GM12891 (cell line): ENCODE data around the gene CDH15.
A peak's percentile ranks its signal among the peaks of the same experiment; 100 is the strongest.
"Not testable (repeated sequence)": the region's sequence is repeated elsewhere in the genome, so short reads cannot be mapped to it uniquely, and the experiment has no call there.

Experiments used
- DNase-seq: peaks from one replicate; pipeline ENCODE4 v3.0.0; 2011; ENCODE audit warnings: low spot score; ENCODE audit not compliant: insufficient read length
- FAIRE-seq: peaks from 2 replicates; lab custom pipeline; 2011; peaks lifted over from hg19 to GRCh38; lab: Jason Lieb, UNC
- PAX5 ChIP-seq: IDR thresholded peaks from 2 replicates; pipeline ENCODE4 v1.6.1; 2011; ENCODE audit warnings: low read length, moderate library complexity, mild to moderate bottlenecking; ENCODE audit not compliant: insufficient read depth, severe bottlenecking
- POLR2A ChIP-seq: IDR thresholded peaks from 2 replicates; pipeline ENCODE4 v1.6.1; 2011; ENCODE audit warnings: low read depth, low read length, control low read depth
- POLR2AphosphoS5 ChIP-seq: IDR thresholded peaks from 2 replicates; pipeline ENCODE4 v1.6.1; 2011; ENCODE audit warnings: low read depth, low read length, control low read depth
- POU2F2 ChIP-seq: IDR thresholded peaks from 2 replicates; pipeline ENCODE4 v1.6.1; 2011; ENCODE audit warnings: low read depth, mild to moderate bottlenecking, control low read depth, low read length, moderate library complexity
- SPI1 ChIP-seq: IDR thresholded peaks from 2 replicates; pipeline ENCODE4 v1.6.1; 2011; ENCODE audit warnings: low read depth, low read length, control low read depth
- TAF1 ChIP-seq: IDR thresholded peaks from 2 replicates; pipeline ENCODE4 v1.6.1; 2011; ENCODE audit warnings: low read depth, low read length, control low read depth

Gene CDH15

GRCh38 chr16:89224665-89225064 lies 53.1 kb downstream of the CDH15 start:
- DNase-seq (no peak), FAIRE-seq (no peak)
- TF ChIP-seq PAX5 = no peak
- TF ChIP-seq POU2F2 = no peak
- no peak for TF ChIP-seq SPI1
- no peak for TF ChIP-seq POLR2A
- TF ChIP-seq TAF1 = no peak
- TF ChIP-seq POLR2AphosphoS5 = no peak

- DNase-seq (no peak), FAIRE-seq (no peak)
- TF ChIP-seq POLR2AphosphoS5 (no peak), SPI1 (no peak), PAX5 (no peak), TAF1 (no peak), POLR2A (no peak), POU2F2 (no peak)
Measured at GRCh38 chr16:89230255-89230654, 58.7 kb downstream of the CDH15 start.

GRCh38 chr16:89232107-89232506 lies 60.6 kb downstream of the CDH15 start:
- FAIRE-seq (no peak), DNase-seq (no peak)
- TF ChIP-seq TAF1 (no peak), SPI1 (no peak), POLR2AphosphoS5 (no peak), PAX5 (no peak), POU2F2 (no peak), POLR2A (no peak)

- FAIRE-seq (no peak), DNase-seq (no peak)
- TF ChIP-seq POU2F2 (no peak), PAX5 (no peak), POLR2AphosphoS5 (no peak), TAF1 (no peak), SPI1 (no peak), POLR2A (no peak)
Measured at GRCh38 chr16:89233678-89234490, 62.3 kb downstream of the CDH15 start.

- FAIRE-seq (no peak), DNase-seq (no peak)
- no peak for TF ChIP-seq POU2F2
- TF ChIP-seq POLR2A = no peak
- no peak for TF ChIP-seq SPI1
- no peak for TF ChIP-seq PAX5
- no peak for TF ChIP-seq TAF1
- no peak for TF ChIP-seq POLR2AphosphoS5
Measured at GRCh38 chr16:89237733-89238132, 66.2 kb downstream of the CDH15 start.

- peak; percentile 81 for DNase-seq
- peak; percentile 16 for FAIRE-seq
- TF ChIP-seq POLR2A (peak; percentile 96), TAF1 (peak; percentile 89), POLR2AphosphoS5 (peak; percentile 96), PAX5 (no peak), POU2F2 (peak; percentile 55; the same call in 1 of the 2 replicates), SPI1 (peak; percentile 29; the same call in 1 of the 2 replicates)
Measured at GRCh38 chr16:89241187-89242007, 69.8 kb downstream of the CDH15 start.

GRCh38 chr16:89242795-89243200 lies 71.2 kb downstream of the CDH15 start:
- no peak for FAIRE-seq
- TF ChIP-seq POLR2A (no peak), TAF1 (no peak), PAX5 (no peak), POU2F2 (no peak), SPI1 (no peak)
- DNase-seq = no peak

GRCh38 chr16:89243664-89244063 lies 72.1 kb downstream of the CDH15 start:
- DNase-seq = no peak
- no peak for TF ChIP-seq POLR2A
- TF ChIP-seq POLR2AphosphoS5 = no peak
- TF ChIP-seq POU2F2 = no peak
- no peak for TF ChIP-seq TAF1
- no peak for TF ChIP-seq SPI1
- no peak for TF ChIP-seq PAX5
- FAIRE-seq = no peak

GRCh38 chr16:89244264-89244663 lies 72.7 kb downstream of the CDH15 start:
- not testable (repeated sequence) for DNase-seq, FAIRE-seq
